B cell (primary cell): ENCODE data around the gene CDC42SE2. TPM values are rescaled to one million over a fixed set of nuclear protein-coding genes. Genes with fewer than 3 reads are reported as not detected.

ENCODE experiments used
- ATAC-seq: fragments of 200-7000 bp; cut with Tn5 transposase; one replicate; pipeline ENCODE4 v1.10.0; 2021; ENCODE audit warnings: low read depth, mild to moderate bottlenecking, moderate number of reproducible peaks, moderate library complexity
- CTCF ChIA-PET: fragments of 350-600 bp; sonication (Branson Sonifier 250); formaldehyde crosslinking; loops from one replicate; lab custom pipeline; 2021; ENCODE audit warnings: antibody characterized with exemption, inconsistent platforms; lab: Charles Lee
- POLR2A ChIA-PET: fragments of 350-600 bp; sonication (Branson Sonifier 250); formaldehyde crosslinking; loops from one replicate; lab custom pipeline; 2021; ENCODE audit warnings: antibody characterized with exemption; lab: Charles Lee
- DNase-seq: peaks from one replicate; pipeline ENCODE4 v3.0.0; 2013
- H2AFZ ChIP-seq: 2 replicates; pipeline ENCODE4 v1.6.1; 2012; ENCODE audit warnings: mild to moderate bottlenecking, low read depth, low read length; ENCODE audit not compliant: insufficient read depth, poor library complexity, severe bottlenecking
- H3K27ac ChIP-seq, 2 donors: 1 replicate in 1 of 2; 2 replicates in 1 of 2; pipeline ENCODE4 v1.5.1; 2012 to 2013; ENCODE audit warnings: low read length in 2 of 2, mild to moderate bottlenecking in 2 of 2, moderate library complexity in 1 of 2
- H3K27me3 ChIP-seq, 4 experiments: fragments of 200-600 bp in 1 of 4; sonication (generic) in 1 of 4; replicated peaks in 1 of 4; 1 replicate in 2 of 4; 2 replicates in 2 of 4; pipeline versions ENCODE4 v1.6.1 to v1.7.0; 2013 to 2016; ENCODE audit warnings: low read length in 3 of 4, mild to moderate bottlenecking in 2 of 4, mixed read lengths in 1 of 4, moderate library complexity in 1 of 4; ENCODE audit not compliant: insufficient read depth in 4 of 4, control insufficient read depth in 3 of 4; ENCODE audit errors: control extremely low read depth in 1 of 4
- H3K36me3 ChIP-seq, 2 experiments: replicated peaks in 1 of 2; 1 replicate in 1 of 2; 2 replicates in 1 of 2; pipeline versions ENCODE4 v1.6.1 to v1.7.1; 2013; ENCODE audit warnings: low read length in 1 of 2; ENCODE audit not compliant: insufficient read depth in 2 of 2, control insufficient read depth in 1 of 2; ENCODE audit errors: control extremely low read depth in 1 of 2, extremely low read depth in 1 of 2
- H3K4me1 ChIP-seq, 2 donors: fragments of 200-600 bp in 1 of 2; sonication (generic) in 1 of 2; 1 replicate in 1 of 2; 2 replicates in 1 of 2; pipeline versions ENCODE4 v1.5.1 to v1.6.1; 2013 to 2017; ENCODE audit warnings: low read length in 2 of 2; ENCODE audit not compliant: control insufficient read depth in 2 of 2, insufficient read depth in 2 of 2
- H3K4me2 ChIP-seq: replicated peaks from 2 replicates; pipeline ENCODE3; 2012; ENCODE audit warnings: mild to moderate bottlenecking, low read depth, low read length; ENCODE audit not compliant: poor library complexity, severe bottlenecking
- H3K4me3 ChIP-seq, 5 experiments: fragments of 200-600 bp in 1 of 5; sonication (generic) in 1 of 5; 1 replicate in 3 of 5; 2 replicates in 2 of 5; pipeline versions ENCODE4 v1.5.1 to v1.7.0; 2011 to 2016; ENCODE audit warnings: low read length in 4 of 5, mild to moderate bottlenecking in 4 of 5, low read depth in 2 of 5, control low read depth in 1 of 5, moderate library complexity in 1 of 5; ENCODE audit not compliant: insufficient read depth in 1 of 5; ENCODE audit errors: control extremely low read depth in 1 of 5, extremely low read depth in 1 of 5
- H3K79me2 ChIP-seq: fragments of 200-600 bp; sonication (generic); one replicate; pipeline ENCODE4 v1.6.0; 2016; ENCODE audit warnings: low read length; ENCODE audit not compliant: control insufficient read depth, insufficient read depth
- H3K9ac ChIP-seq: fragments of 200-600 bp; sonication (generic); 2 replicates; pipeline ENCODE4 v1.6.1; 2017; ENCODE audit warnings: mild to moderate bottlenecking, low read length, moderate library complexity
- H3K9me3 ChIP-seq, 3 donors: one replicate each; pipeline versions ENCODE4 v1.6.1 to v1.7.1; 2013; ENCODE audit warnings: low read length in 2 of 3; ENCODE audit not compliant: control insufficient read depth in 2 of 3, insufficient read depth in 1 of 3; ENCODE audit errors: control extremely low read depth in 1 of 3
- H4K20me1 ChIP-seq: 2 replicates; pipeline ENCODE4 v1.6.0; 2012; ENCODE audit warnings: mild to moderate bottlenecking, low read length; ENCODE audit not compliant: insufficient read depth, control insufficient read depth, poor library complexity, severe bottlenecking
- H3K27ac Mint-ChIP-seq: one replicate; pipeline ENCODE4 v1.8.0; 2021; ENCODE audit warnings: mixed read lengths
- H3K27me3 Mint-ChIP-seq: one replicate; pipeline ENCODE4 v1.8.0; 2021; ENCODE audit warnings: mixed read lengths
- H3K4me1 Mint-ChIP-seq: one replicate; pipeline ENCODE4 v1.8.0; 2021; ENCODE audit warnings: mixed read lengths
- H3K4me3 Mint-ChIP-seq: one replicate; pipeline ENCODE4 v1.8.0; 2021; ENCODE audit warnings: mixed read lengths
- H3K9me3 Mint-ChIP-seq: one replicate; pipeline ENCODE4 v1.8.0; 2022; ENCODE audit warnings: mixed read lengths; ENCODE audit not compliant: insufficient read depth
- EZH2 ChIP-seq: IDR thresholded peaks from 2 replicates; pipeline ENCODE4 v1.6.1; 2012; ENCODE audit warnings: borderline replicate concordance, low read depth, mild to moderate bottlenecking, moderate library complexity, low read length; ENCODE audit not compliant: insufficient read depth, poor library complexity, severe bottlenecking
- WGBS: methylation state at CpG from one replicate; pipeline ENCODE4 v1.1.5; 2013; ENCODE audit warnings: missing lambda C conversion rate; ENCODE audit not compliant: insufficient coverage; 5-methylcytosine and 5-hydroxymethylcytosine counted together
- intact Hi-C: fragments of 100-400 bp; cut with micrococcal nuclease; formaldehyde crosslinking; loops from one replicate; pipeline ENCODE4 v1.10.0; 2022
- polyA plus RNA-seq: library from polyadenylated mRNA; depleted of rRNA; stranded (reverse); fragments of >200 nt; gene quantifications from 2 replicates; pipeline ENCODE4 v1.2.3, GENCODE V29; 2012
- total RNA-seq, 2 donors: library from RNA; stranded (reverse); fragments of 120-200 nt in 1 of 2; gene quantifications; 1 replicate in 1 of 2; 2 replicates in 1 of 2; pipeline versions ENCODE4 v1.2.3 to v1.2.4, GENCODE V29; 2013 to 2022
- TF ChIP-seq, protein P1 (sequence below): fragments of 200-600 bp; IDR thresholded peaks from one replicate; pipeline ENCODE4 v1.8.0; 2022; ENCODE audit warnings: antibody characterized with exemption, mild to moderate bottlenecking

Gene CDC42SE2
- total and polyA plus RNA-seq, 2 donors (not counting 1 experiment from before 2014, with no cell fraction given), result 42.5 to 161 TPM

DNA sequence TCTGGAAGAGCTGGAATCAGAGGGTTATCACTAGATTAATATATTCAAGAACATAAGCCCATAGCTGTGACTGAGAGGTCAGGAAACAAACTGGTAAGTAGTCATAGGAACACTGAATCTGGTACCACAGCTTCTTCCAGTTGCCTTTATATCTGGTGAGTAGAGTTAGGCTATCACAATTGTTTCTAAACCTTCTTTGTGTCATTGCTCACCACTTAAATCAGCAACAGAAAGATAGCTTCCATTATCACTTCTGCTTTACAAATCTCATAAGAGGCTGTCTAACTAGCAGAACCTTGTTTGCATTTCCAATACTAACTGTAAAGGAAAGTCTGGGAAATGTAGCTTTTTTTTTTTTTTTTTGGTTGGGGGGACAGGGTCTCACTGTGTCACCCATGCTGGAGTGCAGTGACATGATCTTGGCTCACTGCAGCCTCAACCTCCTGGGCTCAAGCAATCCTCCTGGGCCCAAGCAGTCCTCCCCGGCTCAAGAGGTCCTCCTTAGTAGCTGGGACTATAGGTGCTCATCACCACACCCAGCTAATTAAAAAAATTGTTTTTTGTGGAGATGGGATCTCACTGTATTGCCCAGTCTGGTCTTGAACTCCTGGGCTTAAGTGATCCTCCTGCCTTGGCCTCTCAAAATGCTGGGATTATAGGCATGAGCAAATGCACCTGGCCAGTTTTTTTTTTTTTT lies 22.0 kb downstream of the CDC42SE2 start:
- no peak overlapping the region for H3K4me3 ChIP-seq
- peaks cover 6 to 24% of the 10 kb centered on the region in 2 experiments for H3K36me3 ChIP-seq
- H3K79me2 ChIP-seq, result peaks cover 97% of the 10 kb centered on the region
- ChIA-PET POLR2A (interaction anchor here (0.6 to 1.2 kb wide), 9 partner anchors 10 to 211 kb away, joined by 3 to 8 read pairs (median 4); partner anchors contain the start of gene CDC42SE2), CTCF (interaction anchor here (0.8 to 1.6 kb wide), 4 partner anchors 31 to 96 kb away, joined by 3 to 7 read pairs (median 4); no protein-coding TSS in a partner anchor)
- H3K27me3 ChIP-seq, result no peaks in the 10 kb centered on the region
- intact Hi-C loops, result loop anchor here (5.0 kb wide), 1 partner anchor 36 kb away; no protein-coding TSS in a partner anchor
- H3K27ac Mint-ChIP-seq, result peak overlapping the region; percentile 78
- no peaks in the 10 kb centered on the region for H3K27me3 Mint-ChIP-seq
- ATAC-seq, result peak; percentile 10
- H2AFZ ChIP-seq, result no peak overlapping the region
- no peaks in the 10 kb centered on the region for H3K9me3 Mint-ChIP-seq
- H3K9ac ChIP-seq, result no peak overlapping the region
- H3K4me1 Mint-ChIP-seq, result peaks cover 71% of the 10 kb centered on the region
- H3K27ac ChIP-seq, result no peak overlapping the region
- TF ChIP-seq, protein P1, sequence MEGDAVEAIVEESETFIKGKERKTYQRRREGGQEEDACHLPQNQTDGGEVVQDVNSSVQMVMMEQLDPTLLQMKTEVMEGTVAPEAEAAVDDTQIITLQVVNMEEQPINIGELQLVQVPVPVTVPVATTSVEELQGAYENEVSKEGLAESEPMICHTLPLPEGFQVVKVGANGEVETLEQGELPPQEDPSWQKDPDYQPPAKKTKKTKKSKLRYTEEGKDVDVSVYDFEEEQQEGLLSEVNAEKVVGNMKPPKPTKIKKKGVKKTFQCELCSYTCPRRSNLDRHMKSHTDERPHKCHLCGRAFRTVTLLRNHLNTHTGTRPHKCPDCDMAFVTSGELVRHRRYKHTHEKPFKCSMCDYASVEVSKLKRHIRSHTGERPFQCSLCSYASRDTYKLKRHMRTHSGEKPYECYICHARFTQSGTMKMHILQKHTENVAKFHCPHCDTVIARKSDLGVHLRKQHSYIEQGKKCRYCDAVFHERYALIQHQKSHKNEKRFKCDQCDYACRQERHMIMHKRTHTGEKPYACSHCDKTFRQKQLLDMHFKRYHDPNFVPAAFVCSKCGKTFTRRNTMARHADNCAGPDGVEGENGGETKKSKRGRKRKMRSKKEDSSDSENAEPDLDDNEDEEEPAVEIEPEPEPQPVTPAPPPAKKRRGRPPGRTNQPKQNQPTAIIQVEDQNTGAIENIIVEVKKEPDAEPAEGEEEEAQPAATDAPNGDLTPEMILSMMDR, result no peak
- TF ChIP-seq EZH2, result no peak
- H3K9me3 ChIP-seq, result no peaks in the 10 kb centered on the region
- H3K4me3 Mint-ChIP-seq, result peak overlapping the region; percentile 32
- DNase-seq, result no peak
- H3K4me2 ChIP-seq, result peak overlapping the region; percentile 11
- H4K20me1 ChIP-seq, result peaks cover 36% of the 10 kb centered on the region
- H3K4me1 ChIP-seq, result peaks cover 58 to 64% of the 10 kb centered on the region in 2 donors
- WGBS, result no CpG with 5 or more reads among the region's 1 CpG

DNA sequence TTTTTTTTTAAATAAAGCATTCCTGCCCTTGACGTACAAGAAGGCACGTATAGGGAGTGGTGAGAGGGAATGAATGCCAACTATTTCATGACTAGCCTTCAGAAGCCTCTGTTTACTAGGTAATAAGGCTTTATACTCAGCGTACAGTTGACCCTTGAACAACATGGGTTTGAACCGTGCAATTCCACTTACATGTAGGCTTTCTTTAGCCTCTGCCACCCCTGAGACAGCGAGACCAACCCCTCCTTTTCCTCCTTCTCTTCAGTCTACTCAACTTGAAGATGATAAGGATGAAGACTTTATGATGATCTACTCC lies 22.5 kb downstream of the CDC42SE2 start:
- H3K4me3 Mint-ChIP-seq, result no peak overlapping the region

More for the DNA sequence above, 22.5 kb downstream of the CDC42SE2 start:
- no peak for TF ChIP-seq EZH2
- TF ChIP-seq, protein P1, result no peak
- CTCF ChIA-PET, result interaction anchor here (1.4 kb wide), 1 partner anchor 33 kb away, joined by 3 read pairs; no protein-coding TSS in a partner anchor
- no peaks in the 10 kb centered on the region for H3K27me3 Mint-ChIP-seq
- H2AFZ ChIP-seq, result no peak overlapping the region
- H3K36me3 ChIP-seq, result peaks cover 6 to 28% of the 10 kb centered on the region in 2 experiments
- no peak for ATAC-seq
- H3K9me3 ChIP-seq, result no peaks in the 10 kb centered on the region
- intact Hi-C loops, result loop anchor here (5.0 kb wide), 1 partner anchor 36 kb away; no protein-coding TSS in a partner anchor
- no peak for DNase-seq
- WGBS, result 100% methylated on average over 1 of the region's 5 CpGs
- H3K9ac ChIP-seq, result no peak overlapping the region
- peak overlapping the region; percentile 26 for H3K27ac Mint-ChIP-seq
- peaks cover 53 to 59% of the 10 kb centered on the region in 2 donors for H3K4me1 ChIP-seq
- H3K4me1 Mint-ChIP-seq, result peaks cover 67% of the 10 kb centered on the region
- H4K20me1 ChIP-seq, result peaks cover 41% of the 10 kb centered on the region
- POLR2A ChIA-PET, result interaction anchor here (0.7 to 0.9 kb wide), 2 partner anchors 22 to 104 kb away, joined by 3 to 5 read pairs; partner anchors contain the start of gene CDC42SE2
- no peaks in the 10 kb centered on the region for H3K9me3 Mint-ChIP-seq
- no peak overlapping the region for H3K27ac ChIP-seq
- peaks cover 97% of the 10 kb centered on the region for H3K79me2 ChIP-seq
- H3K4me3 ChIP-seq, result no peak overlapping the region
- no peak overlapping the region for H3K4me2 ChIP-seq
- H3K27me3 ChIP-seq, result no peaks in the 10 kb centered on the region
